Measurements from ENCODE around the gene FNDC7.
"Not testable (repeated sequence)": the region's sequence is repeated elsewhere in the genome, so short reads cannot be mapped to it uniquely, and the experiment has no call there.

Gene FNDC7

GRCh38 chr1:108712606-108713150 lies at the start of gene FNDC7:
FNDC7 (plus strand) TSS chr1:108712908; CDS start chr1:108712934, 26 bp downstream.
- Histone ChIP-seq H3K4me3 (ENCODE audit: low read length) (no peak within 1 kb of the TSS), H3K4me1 (ENCODE audit: insufficient read depth, low read length) (peaks cover 21% of the 10 kb centered on the region), H3K9me3 (ENCODE audit: low read length) (no peaks in the 10 kb centered on the region), H3K36me3 (ENCODE audit: insufficient read depth, low read length) (no peaks in the 10 kb centered on the region), H3K27me3 (ENCODE audit: insufficient read depth, low read length) (no peaks in the 10 kb centered on the region), H2AFZ (ENCODE audit: low read depth, low read length) (no peak within 1 kb of the TSS)

- Histone ChIP-seq H2AFZ (ENCODE audit: low read depth, low read length) (no peak overlapping the region), H3K9me3 (ENCODE audit: low read length) (no peaks in the 10 kb centered on the region), H3K4me1 (ENCODE audit: insufficient read depth, low read length) (no peaks in the 10 kb centered on the region), H3K4me3 (ENCODE audit: low read length) (no peak overlapping the region), H3K36me3 (ENCODE audit: insufficient read depth, low read length) (no peaks in the 10 kb centered on the region), H3K27me3 (ENCODE audit: insufficient read depth, low read length) (peaks cover 13% of the 10 kb centered on the region)
Observed at GRCh38 chr1:108663074-108663473, 49.6 kb upstream of the FNDC7 start.

GRCh38 chr1:108664481-108664880 lies 48.2 kb upstream of the FNDC7 start:
- Histone ChIP-seq H2AFZ (ENCODE audit: low read depth, low read length) (no peak overlapping the region), H3K36me3 (ENCODE audit: insufficient read depth, low read length) (no peaks in the 10 kb centered on the region), H3K27me3 (ENCODE audit: insufficient read depth, low read length) (peaks cover 13% of the 10 kb centered on the region), H3K4me1 (ENCODE audit: insufficient read depth, low read length) (no peaks in the 10 kb centered on the region), H3K4me3 (ENCODE audit: low read length) (no peak overlapping the region), H3K9me3 (ENCODE audit: low read length) (no peaks in the 10 kb centered on the region)

- H3K9me3 ChIP-seq (ENCODE audit: low read length): no peaks in the 10 kb centered on the region
- no peak overlapping the region for H2AFZ ChIP-seq (ENCODE audit: low read depth, low read length)
- H3K4me3 ChIP-seq (ENCODE audit: low read length): no peak overlapping the region
- H3K4me1 ChIP-seq (ENCODE audit: insufficient read depth, low read length): no peaks in the 10 kb centered on the region
- peaks cover 13% of the 10 kb centered on the region for H3K27me3 ChIP-seq (ENCODE audit: insufficient read depth, low read length)
- no peaks in the 10 kb centered on the region for H3K36me3 ChIP-seq (ENCODE audit: insufficient read depth, low read length)
Observed at GRCh38 chr1:108665067-108665466, 47.6 kb upstream of the FNDC7 start.

GRCh38 chr1:108665771-108666170 lies 46.9 kb upstream of the FNDC7 start:
- H3K36me3 ChIP-seq (ENCODE audit: insufficient read depth, low read length): no peaks in the 10 kb centered on the region
- no peak overlapping the region for H3K4me3 ChIP-seq (ENCODE audit: low read length)
- H2AFZ ChIP-seq (ENCODE audit: low read depth, low read length): no peak overlapping the region
- peaks cover 13% of the 10 kb centered on the region for H3K27me3 ChIP-seq (ENCODE audit: insufficient read depth, low read length)
- no peaks in the 10 kb centered on the region for H3K9me3 ChIP-seq (ENCODE audit: low read length)
- H3K4me1 ChIP-seq (ENCODE audit: insufficient read depth, low read length): no peaks in the 10 kb centered on the region

GRCh38 chr1:108667422-108667821 lies 45.3 kb upstream of the FNDC7 start:
- not testable (repeated sequence) for H3K9me3 ChIP-seq (ENCODE audit: low read length); H3K4me1 ChIP-seq (ENCODE audit: insufficient read depth, low read length); H3K36me3 ChIP-seq (ENCODE audit: insufficient read depth, low read length); H2AFZ ChIP-seq (ENCODE audit: low read depth, low read length); H3K4me3 ChIP-seq (ENCODE audit: low read length); H3K27me3 ChIP-seq (ENCODE audit: insufficient read depth, low read length)

- no peaks in the 10 kb centered on the region for H3K9me3 ChIP-seq (ENCODE audit: low read length)
- no peak overlapping the region for H3K4me3 ChIP-seq (ENCODE audit: low read length)
- no peak overlapping the region for H2AFZ ChIP-seq (ENCODE audit: low read depth, low read length)
- no peaks in the 10 kb centered on the region for H3K4me1 ChIP-seq (ENCODE audit: insufficient read depth, low read length)
- H3K36me3 ChIP-seq (ENCODE audit: insufficient read depth, low read length): no peaks in the 10 kb centered on the region
- no peaks in the 10 kb centered on the region for H3K27me3 ChIP-seq (ENCODE audit: insufficient read depth, low read length)
Observed at GRCh38 chr1:108668777-108669176, 43.9 kb upstream of the FNDC7 start.

GRCh38 chr1:108669679-108670078 lies 43.0 kb upstream of the FNDC7 start:
- H3K4me3 ChIP-seq (ENCODE audit: low read length): no peak overlapping the region
- H3K27me3 ChIP-seq (ENCODE audit: insufficient read depth, low read length): no peaks in the 10 kb centered on the region
- no peaks in the 10 kb centered on the region for H3K9me3 ChIP-seq (ENCODE audit: low read length)
- H3K36me3 ChIP-seq (ENCODE audit: insufficient read depth, low read length): no peaks in the 10 kb centered on the region
- no peaks in the 10 kb centered on the region for H3K4me1 ChIP-seq (ENCODE audit: insufficient read depth, low read length)
- no peak overlapping the region for H2AFZ ChIP-seq (ENCODE audit: low read depth, low read length)

- Histone ChIP-seq H3K4me3 (ENCODE audit: low read length) (no peak overlapping the region), H3K36me3 (ENCODE audit: insufficient read depth, low read length) (no peaks in the 10 kb centered on the region), H3K9me3 (ENCODE audit: low read length) (no peaks in the 10 kb centered on the region), H2AFZ (ENCODE audit: low read depth, low read length) (no peak overlapping the region), H3K27me3 (ENCODE audit: insufficient read depth, low read length) (no peaks in the 10 kb centered on the region), H3K4me1 (ENCODE audit: insufficient read depth, low read length) (no peaks in the 10 kb centered on the region)
Observed at GRCh38 chr1:108670131-108670773, 42.5 kb upstream of the FNDC7 start.

GRCh38 chr1:108671143-108671542 lies 41.6 kb upstream of the FNDC7 start:
- H3K4me1 ChIP-seq (ENCODE audit: insufficient read depth, low read length): no peaks in the 10 kb centered on the region
- no peaks in the 10 kb centered on the region for H3K27me3 ChIP-seq (ENCODE audit: insufficient read depth, low read length)
- H2AFZ ChIP-seq (ENCODE audit: low read depth, low read length): no peak overlapping the region
- no peaks in the 10 kb centered on the region for H3K9me3 ChIP-seq (ENCODE audit: low read length)
- H3K4me3 ChIP-seq (ENCODE audit: low read length): no peak overlapping the region
- no peaks in the 10 kb centered on the region for H3K36me3 ChIP-seq (ENCODE audit: insufficient read depth, low read length)

GRCh38 chr1:108678706-108679105 lies 34.0 kb upstream of the FNDC7 start:
- Histone ChIP-seq H3K27me3 (ENCODE audit: insufficient read depth, low read length) (no peaks in the 10 kb centered on the region), H3K4me1 (ENCODE audit: insufficient read depth, low read length) (no peaks in the 10 kb centered on the region), H3K36me3 (ENCODE audit: insufficient read depth, low read length) (no peaks in the 10 kb centered on the region), H2AFZ (ENCODE audit: low read depth, low read length) (no peak overlapping the region), H3K9me3 (ENCODE audit: low read length) (no peaks in the 10 kb centered on the region), H3K4me3 (ENCODE audit: low read length) (no peak overlapping the region)

- no peaks in the 10 kb centered on the region for H3K27me3 ChIP-seq (ENCODE audit: insufficient read depth, low read length)
- no peak overlapping the region for H2AFZ ChIP-seq (ENCODE audit: low read depth, low read length)
- H3K4me3 ChIP-seq (ENCODE audit: low read length): no peak overlapping the region
- no peaks in the 10 kb centered on the region for H3K36me3 ChIP-seq (ENCODE audit: insufficient read depth, low read length)
- no peaks in the 10 kb centered on the region for H3K4me1 ChIP-seq (ENCODE audit: insufficient read depth, low read length)
- no peaks in the 10 kb centered on the region for H3K9me3 ChIP-seq (ENCODE audit: low read length)
Observed at GRCh38 chr1:108679586-108680213, 33.0 kb upstream of the FNDC7 start.

- not testable (repeated sequence) for H3K4me3 ChIP-seq (ENCODE audit: low read length)
Observed at GRCh38 chr1:108681701-108682100, 31.0 kb upstream of the FNDC7 start.

More at GRCh38 chr1:108681701-108682100, 31.0 kb upstream of the FNDC7 start:
- not testable (repeated sequence) for H2AFZ ChIP-seq (ENCODE audit: low read depth, low read length); H3K4me1 ChIP-seq (ENCODE audit: insufficient read depth, low read length); H3K9me3 ChIP-seq (ENCODE audit: low read length); H3K36me3 ChIP-seq (ENCODE audit: insufficient read depth, low read length); H3K27me3 ChIP-seq (ENCODE audit: insufficient read depth, low read length)
